Mesothelial cell of epicardium (in vitro differentiated cells): ENCODE data around the gene CTNND2. TPM values are rescaled to one million over a fixed set of nuclear protein-coding genes. Genes with fewer than 3 reads are reported as not detected.

Source experiments
- DNase-seq, 2 experiments: peaks; one replicate each; pipeline ENCODE4 v3.0.0; 2021; ENCODE audit warnings: low spot score in 2 of 2; ENCODE audit not compliant: unreplicated experiment in 2 of 2
- H3K27ac Mint-ChIP-seq: 2 replicates; pipeline ENCODE4 v1.8.0; 2021; ENCODE audit warnings: mixed read lengths
- H3K27me3 Mint-ChIP-seq: 2 replicates; pipeline ENCODE4 v1.8.0; 2021; ENCODE audit warnings: low read depth, mixed read lengths
- H3K36me3 Mint-ChIP-seq: 2 replicates; pipeline ENCODE4 v1.8.0; 2021; ENCODE audit warnings: mixed read lengths
- H3K4me1 Mint-ChIP-seq: 2 replicates; pipeline ENCODE4 v1.8.0; 2021; ENCODE audit warnings: mixed read lengths
- H3K4me3 Mint-ChIP-seq: 2 replicates; pipeline ENCODE4 v1.8.0; 2021; ENCODE audit warnings: mild to moderate bottlenecking, moderate library complexity, mixed read lengths
- H3K9me3 Mint-ChIP-seq: 2 replicates; pipeline ENCODE4 v1.8.0; 2021; ENCODE audit warnings: mixed read lengths
- total RNA-seq: library from RNA; stranded (reverse); gene quantifications from 3 replicates; pipeline ENCODE4 v1.2.1, GENCODE V29; 2021
- TF ChIP-seq, protein P1 (sequence below): fragments of 200-600 bp; sonication (generic); IDR thresholded peaks from one replicate; pipeline ENCODE4 v1.5.0; 2021; ENCODE audit warnings: antibody characterized with exemption; ENCODE audit not compliant: unreplicated experiment

CTNND2 gene
- total RNA-seq, 1 donor from 2014 or later = 7.9 TPM

DNA sequence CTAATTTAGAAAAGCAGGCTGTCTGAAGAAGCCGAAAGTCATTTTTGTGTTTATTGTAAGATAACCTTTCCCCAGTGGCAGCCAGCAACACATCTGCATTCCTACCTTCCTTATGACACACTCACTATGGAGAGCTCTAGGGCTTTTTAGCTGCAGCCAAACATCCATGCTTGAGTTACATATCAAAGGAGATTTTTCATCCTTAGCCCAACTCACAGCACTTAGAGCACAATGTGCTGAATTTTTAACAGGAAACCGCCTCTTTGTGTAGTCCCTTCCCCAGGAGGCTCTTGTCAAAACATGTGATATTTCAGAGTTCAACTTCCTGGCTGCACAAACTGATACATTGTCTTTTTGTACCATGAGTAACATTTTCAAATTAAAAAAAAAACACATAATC lies 379.2 kb downstream of the CTNND2 start:
- Mint-ChIP-seq H3K27ac (no peak overlapping the region), H3K4me3 (no peak overlapping the region), H3K36me3 (no peaks in the 10 kb centered on the region)

DNA sequence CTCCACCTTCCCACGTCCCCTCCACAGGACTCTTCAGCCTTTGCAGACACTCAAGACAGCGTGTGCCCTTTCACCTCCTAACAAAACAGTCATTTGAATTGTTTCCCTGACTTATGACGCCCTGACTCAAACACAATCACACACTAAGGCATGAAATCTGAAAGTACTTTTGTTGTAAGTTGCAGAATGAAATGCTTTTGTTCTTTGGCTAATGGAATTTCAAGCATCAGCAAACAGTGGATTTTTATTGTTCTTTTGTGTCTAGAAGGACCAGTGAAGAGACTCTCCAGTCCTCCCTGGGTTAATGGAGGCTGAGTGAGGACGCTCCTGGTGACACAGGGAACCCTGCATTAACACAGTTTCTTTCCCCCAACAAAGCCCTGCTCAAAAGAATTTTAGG lies 380.1 kb downstream of the CTNND2 start:
- TF ChIP-seq, protein P1, sequence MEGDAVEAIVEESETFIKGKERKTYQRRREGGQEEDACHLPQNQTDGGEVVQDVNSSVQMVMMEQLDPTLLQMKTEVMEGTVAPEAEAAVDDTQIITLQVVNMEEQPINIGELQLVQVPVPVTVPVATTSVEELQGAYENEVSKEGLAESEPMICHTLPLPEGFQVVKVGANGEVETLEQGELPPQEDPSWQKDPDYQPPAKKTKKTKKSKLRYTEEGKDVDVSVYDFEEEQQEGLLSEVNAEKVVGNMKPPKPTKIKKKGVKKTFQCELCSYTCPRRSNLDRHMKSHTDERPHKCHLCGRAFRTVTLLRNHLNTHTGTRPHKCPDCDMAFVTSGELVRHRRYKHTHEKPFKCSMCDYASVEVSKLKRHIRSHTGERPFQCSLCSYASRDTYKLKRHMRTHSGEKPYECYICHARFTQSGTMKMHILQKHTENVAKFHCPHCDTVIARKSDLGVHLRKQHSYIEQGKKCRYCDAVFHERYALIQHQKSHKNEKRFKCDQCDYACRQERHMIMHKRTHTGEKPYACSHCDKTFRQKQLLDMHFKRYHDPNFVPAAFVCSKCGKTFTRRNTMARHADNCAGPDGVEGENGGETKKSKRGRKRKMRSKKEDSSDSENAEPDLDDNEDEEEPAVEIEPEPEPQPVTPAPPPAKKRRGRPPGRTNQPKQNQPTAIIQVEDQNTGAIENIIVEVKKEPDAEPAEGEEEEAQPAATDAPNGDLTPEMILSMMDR = no peak
- no peak for DNase-seq
- no peak overlapping the region for H3K27ac Mint-ChIP-seq

More for the DNA sequence above, 379.2 kb downstream of the CTNND2 start:
- TF ChIP-seq, protein P1 = no peak
- peaks cover 18% of the 10 kb centered on the region for H3K4me1 Mint-ChIP-seq
- H3K9me3 Mint-ChIP-seq = no peaks in the 10 kb centered on the region
- no peaks in the 10 kb centered on the region for H3K27me3 Mint-ChIP-seq
- DNase-seq = no peak

GRCh38 chr5:11522796-11523195 lies 381.4 kb downstream of the CTNND2 start:
- Mint-ChIP-seq H3K4me1 (peaks cover 22% of the 10 kb centered on the region), H3K9me3 (no peaks in the 10 kb centered on the region), H3K36me3 (no peaks in the 10 kb centered on the region), H3K27ac (no peak overlapping the region), H3K4me3 (no peak overlapping the region), H3K27me3 (no peaks in the 10 kb centered on the region)
- TF ChIP-seq, protein P1 = no peak
- DNase-seq = no peak

More for the DNA sequence above, 380.1 kb downstream of the CTNND2 start:
- Mint-ChIP-seq H3K36me3 (no peaks in the 10 kb centered on the region), H3K27me3 (no peaks in the 10 kb centered on the region), H3K4me3 (no peak overlapping the region), H3K4me1 (peaks cover 21% of the 10 kb centered on the region), H3K9me3 (no peaks in the 10 kb centered on the region)

- Mint-ChIP-seq H3K36me3 (no peaks in the 10 kb centered on the region), H3K4me1 (peaks cover 22% of the 10 kb centered on the region)
Observed at GRCh38 chr5:11520241-11520930, 383.9 kb downstream of the CTNND2 start.

DNA sequence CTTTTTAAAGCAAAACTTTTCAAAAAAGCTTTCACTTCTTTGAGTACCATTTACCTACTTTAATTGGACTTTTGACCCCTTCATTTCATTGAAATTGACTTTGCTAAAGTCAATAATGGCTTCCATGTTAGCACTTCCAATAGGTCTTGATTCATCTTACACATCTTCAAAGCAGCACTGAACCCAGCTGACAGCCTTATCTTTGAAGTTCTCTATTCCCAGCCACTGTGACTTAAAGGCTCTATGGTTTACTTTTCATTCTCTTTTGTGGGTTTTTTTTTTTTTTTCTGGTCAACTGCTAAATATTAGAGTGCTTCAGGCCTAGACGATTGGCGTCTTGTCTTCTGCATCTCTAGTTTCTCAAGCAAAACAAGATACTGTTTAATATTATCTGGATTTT lies 385.0 kb downstream of the CTNND2 start:
- no peak for DNase-seq
- H3K36me3 Mint-ChIP-seq = no peaks in the 10 kb centered on the region
- H3K4me3 Mint-ChIP-seq = no peak overlapping the region
- TF ChIP-seq, protein P1 = no peak
- H3K27me3 Mint-ChIP-seq = no peaks in the 10 kb centered on the region
- no peaks in the 10 kb centered on the region for H3K9me3 Mint-ChIP-seq
- no peak overlapping the region for H3K27ac Mint-ChIP-seq
- H3K4me1 Mint-ChIP-seq = peaks cover 11% of the 10 kb centered on the region

More at GRCh38 chr5:11520241-11520930, 383.9 kb downstream of the CTNND2 start:
- TF ChIP-seq, protein P1 = no peak
- H3K27me3 Mint-ChIP-seq = no peaks in the 10 kb centered on the region
- H3K27ac Mint-ChIP-seq = no peak overlapping the region
- no peak for DNase-seq
- no peak overlapping the region for H3K4me3 Mint-ChIP-seq
- no peaks in the 10 kb centered on the region for H3K9me3 Mint-ChIP-seq
